ENCODE results near the gene DDX23. TPM values are rescaled to one million over a fixed set of nuclear protein-coding genes. Genes with fewer than 3 reads are reported as not detected.

Gene DDX23
- total RNA-seq, 3 donors from 2014 or later, result 65.4 to 89.9 (median 76.0) TPM

GRCh38 chr12:48817873-48818830 lies 33.8 kb downstream of the DDX23 start, which contains the start of gene CACNB3:
Gene CACNB3, plus strand, starts transcription at chr12:48818496. Its CDS starts 434 bp downstream, at chr12:48818930.
- Histone ChIP-seq H3K9me3 (no peaks in the 10 kb centered on the region), H3K36me3 (no peaks in the 10 kb centered on the region), H3K4me3 (peak within 1 kb of the TSS; percentile 54 to 87 (median 70)), H3K27me3 (no peaks in the 10 kb centered on the region), H3K4me1 (peaks cover 4 to 8% of the 10 kb centered on the region in 2 donors), H3K27ac (peak within 1 kb of the TSS; percentile 66 to 87)
- intact Hi-C loops (cut with DNase I; ENCODE audit: low total_unique reads), result no loop called here
- DNase-seq (ENCODE audit: low spot score in 2 of 2), result peak; percentile 57 to 74
- peak; percentile 26 for TF ChIP-seq POLR2A (IDR thresholded peaks at IDR 0.05)
- peak in 1 of 3 donors; percentile 12 for TF ChIP-seq POLR2AphosphoS5 (IDR thresholded peaks at IDR 0.05)
- no peak for TF ChIP-seq CTCF (IDR thresholded peaks at IDR 0.05)

DNA sequence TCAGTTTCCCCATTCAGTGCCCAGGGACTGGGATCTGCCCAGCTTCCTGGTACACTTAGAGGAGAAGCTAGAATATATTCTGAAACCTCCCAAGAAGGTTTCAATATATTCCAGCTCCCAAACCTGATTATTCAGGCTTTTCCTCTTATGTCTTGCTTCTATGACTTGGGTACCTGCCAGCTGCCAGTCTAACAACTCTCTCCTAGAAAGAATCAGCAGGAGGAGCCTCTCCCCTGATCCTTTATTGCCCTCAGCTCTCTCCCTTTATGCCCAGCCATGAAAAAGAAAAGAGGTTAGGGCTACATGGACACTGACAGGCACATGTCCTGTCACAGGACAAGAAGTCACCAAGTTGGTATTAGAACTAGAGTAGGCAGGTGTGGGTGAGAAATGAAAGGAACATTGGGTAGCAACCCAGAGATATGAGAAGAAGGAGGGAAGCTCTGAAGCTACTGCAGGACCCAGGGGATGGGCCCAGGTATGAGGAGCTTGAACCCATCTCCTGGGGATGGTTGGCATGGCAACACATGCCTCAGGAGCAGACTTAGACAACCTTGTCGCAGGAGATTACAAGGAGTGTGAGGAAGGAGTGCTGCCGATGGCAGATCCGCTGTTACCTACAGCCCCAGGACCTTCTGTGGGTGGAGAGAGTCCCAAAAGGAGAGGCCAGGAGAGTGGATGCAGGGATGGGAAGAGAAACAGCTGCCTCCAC lies 35.7 kb downstream of the DDX23 start:
- peaks cover 6 to 8% of the 10 kb centered on the region in 2 donors for H3K4me1 ChIP-seq

DNA sequence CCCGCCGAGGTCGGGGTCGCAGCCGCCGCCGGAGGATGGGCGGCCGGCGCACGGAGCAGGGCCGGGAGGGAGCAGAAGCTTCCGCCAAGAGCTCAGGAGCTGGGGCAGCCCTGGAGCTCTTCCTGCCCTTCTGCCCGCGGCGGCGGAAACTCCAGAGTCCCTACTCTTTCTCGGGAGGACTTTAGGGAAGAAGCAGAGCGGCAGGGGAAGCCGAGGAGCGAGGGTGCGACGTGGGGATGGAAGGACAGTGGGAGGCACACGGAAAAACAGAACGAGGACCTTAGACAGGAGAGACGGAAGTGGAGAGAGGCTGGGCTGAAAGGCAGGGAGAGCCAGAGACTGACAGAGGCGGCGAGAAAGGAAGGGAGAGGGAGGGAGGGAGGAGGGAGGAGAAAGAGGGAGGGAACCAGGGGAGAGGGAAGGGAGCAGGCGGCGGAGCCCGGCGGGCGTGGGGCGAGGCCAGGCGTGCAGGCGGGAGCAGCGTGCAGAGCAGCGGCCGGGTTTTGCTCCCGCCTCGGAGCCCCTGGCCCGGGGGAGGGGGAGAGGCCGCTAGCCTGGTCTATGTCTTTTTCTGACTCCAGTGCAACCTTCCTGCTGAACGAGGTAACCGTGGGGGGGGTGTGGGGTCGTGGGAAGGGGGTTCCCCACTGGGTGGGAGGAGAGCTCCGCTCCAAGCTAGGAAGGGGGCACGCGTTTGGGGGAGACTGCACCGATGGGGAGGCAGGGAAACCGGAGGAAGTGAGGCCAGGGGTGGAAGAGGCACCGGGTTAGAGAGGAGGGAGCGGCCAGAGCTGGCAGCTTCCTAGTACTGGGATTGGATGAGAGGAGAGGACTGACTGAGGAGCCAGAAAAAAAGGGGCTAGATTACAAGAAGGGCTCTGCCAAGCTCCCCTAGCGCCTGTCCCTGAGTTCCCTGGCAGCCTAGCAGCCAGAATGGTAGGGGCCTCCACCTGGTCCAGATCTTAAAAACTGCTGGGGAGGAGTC lies 36.5 kb downstream of the DDX23 start:
- DNase-seq (ENCODE audit: low spot score in 2 of 2), result peak; percentile 74 to 80
- Histone ChIP-seq H3K4me1 (peaks cover 8% of the 10 kb centered on the region in 2 donors), H3K27me3 (no peaks in the 10 kb centered on the region), H3K9me3 (no peaks in the 10 kb centered on the region), H3K36me3 (no peaks in the 10 kb centered on the region), H3K4me3 (peak overlapping the region; percentile 77 to 98 (median 85)), H3K27ac (peak overlapping the region; percentile 77 to 95)
- intact Hi-C loops (cut with DNase I; ENCODE audit: low total_unique reads), result no loop called here
- TF ChIP-seq CTCF (IDR thresholded peaks at IDR 0.05) (no peak), POLR2A (IDR thresholded peaks at IDR 0.05) (peak; percentile 43), POLR2AphosphoS5 (IDR thresholded peaks at IDR 0.05) (peak in 1 of 3 donors; percentile 51)

More for the DNA sequence above, 35.7 kb downstream of the DDX23 start:
- no peaks in the 10 kb centered on the region for H3K36me3 ChIP-seq
- no peak for TF ChIP-seq CTCF (IDR thresholded peaks at IDR 0.05)
- no peak for TF ChIP-seq POLR2AphosphoS5 (IDR thresholded peaks at IDR 0.05)
- no peak for TF ChIP-seq POLR2A (IDR thresholded peaks at IDR 0.05)
- intact Hi-C loops (cut with DNase I; ENCODE audit: low total_unique reads), result no loop called here
- peak overlapping the region in 2 of 3 donors; percentile 77 to 98 for H3K4me3 ChIP-seq
- H3K9me3 ChIP-seq, result no peaks in the 10 kb centered on the region
- no peaks in the 10 kb centered on the region for H3K27me3 ChIP-seq
- no peak for DNase-seq (ENCODE audit: low spot score in 2 of 2)
- H3K27ac ChIP-seq, result peak overlapping the region in 1 of 2 donors; percentile 95

DNA sequence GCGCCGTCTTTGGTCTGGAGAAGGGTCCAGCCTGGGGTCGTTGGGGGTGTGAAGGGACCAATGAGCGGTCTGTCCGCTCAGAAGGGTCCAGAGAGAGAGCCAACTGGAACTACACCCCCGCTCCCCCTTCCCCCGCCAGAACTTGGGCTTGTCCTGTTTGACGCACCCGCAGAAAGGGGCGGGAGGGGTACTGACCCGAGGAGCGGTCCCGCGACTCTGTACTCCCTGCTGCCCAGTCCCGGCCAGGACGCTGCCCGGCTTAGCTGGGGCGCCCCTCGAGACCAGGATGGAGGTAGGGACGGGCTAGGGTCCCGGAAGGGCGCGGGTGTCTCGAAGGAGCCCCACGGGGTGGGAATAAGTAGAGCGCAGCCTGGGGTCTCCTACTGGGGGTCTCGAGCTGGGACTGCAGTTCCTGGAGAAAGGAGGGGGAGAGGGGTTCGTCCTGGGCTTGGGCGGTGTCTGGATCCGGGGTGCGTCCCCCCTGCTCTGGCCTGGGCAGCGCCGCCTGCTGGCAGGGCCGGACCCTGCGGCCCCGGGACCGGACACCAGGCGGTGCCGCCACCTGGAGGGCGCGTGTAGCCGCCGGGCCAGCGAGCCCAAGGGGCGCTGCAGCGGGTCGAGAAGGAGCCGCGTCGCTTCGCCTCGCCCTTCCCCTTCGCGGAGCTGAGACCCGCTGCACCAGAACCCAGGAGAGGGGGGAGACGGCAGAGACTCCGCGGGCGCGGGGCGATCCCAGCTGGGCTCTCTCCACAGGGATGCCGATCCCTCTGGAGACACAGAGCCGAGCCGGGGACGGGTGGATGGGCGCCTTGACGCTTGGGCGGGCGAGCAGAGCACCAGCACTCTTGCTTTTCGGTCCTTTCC lies 37.5 kb downstream of the DDX23 start:
- intact Hi-C loops (cut with DNase I; ENCODE audit: low total_unique reads), result no loop called here
- peaks cover 8% of the 10 kb centered on the region in 2 donors for H3K4me1 ChIP-seq

More for the DNA sequence above, 37.5 kb downstream of the DDX23 start:
- Histone ChIP-seq H3K27me3 (no peaks in the 10 kb centered on the region), H3K27ac (peak overlapping the region; percentile 77 to 95), H3K36me3 (no peaks in the 10 kb centered on the region), H3K4me3 (peak overlapping the region; percentile 77 to 98 (median 85)), H3K9me3 (no peaks in the 10 kb centered on the region)
- peak; percentile 70 to 79 for DNase-seq (ENCODE audit: low spot score in 2 of 2)
- peak in 1 of 3 donors; percentile 10 for TF ChIP-seq POLR2AphosphoS5 (IDR thresholded peaks at IDR 0.05)
- peak; percentile 84 to 97 (median 95) for TF ChIP-seq CTCF (IDR thresholded peaks at IDR 0.05)
- no peak for TF ChIP-seq POLR2A (IDR thresholded peaks at IDR 0.05)

Data from breast epithelium (tissue), 4 donors.